ENCODE measurements around the gene FGF6. TPM values are rescaled to one million over a fixed set of nuclear protein-coding genes. Genes with fewer than 3 reads are reported as not detected.

FGF6 gene
- not detected in 3 replicates for polyA plus RNA-seq
- polyA plus RNA-seq (2011; ENCODE audit: low read depth): not detected
- polyA plus RNA-seq (2011; cell fraction: cytosol; rRNA removed): not detected in 2 replicates
- not detected in 2 replicates for polyA plus RNA-seq (2011; cell fraction: nucleus; rRNA removed)
- polyA plus RNA-seq (2012; ENCODE audit: low replicate concordance): not detected in 2 replicates
- not detected in 3 replicates for polyA minus RNA-seq
- polyA minus RNA-seq (2011; cell fraction: cytosol; rRNA and poly(A)+ RNA removed): not detected
- polyA minus RNA-seq (2011; cell fraction: nucleus; rRNA and poly(A)+ RNA removed): not detected in 2 replicates

GRCh38 chr12:4445156-4446101 lies at the start of gene FGF6:
FGF6 (minus strand) TSS chr12:4445815; CDS start chr12:4445570, 245 bp downstream.
- peaks cover 14% of the 10 kb centered on the region for H3K27me3 ChIP-seq (ENCODE audit: control insufficient read depth, extremely low read depth, insufficient read depth, low read length)
- no peak within 1 kb of the TSS for H2AFZ ChIP-seq (ENCODE audit: control insufficient read depth, low read length)
- no peaks in the 10 kb centered on the region for H3K36me3 ChIP-seq (ENCODE audit: control insufficient read depth in 2 of 2, extremely low read depth in 1 of 2, insufficient read depth in 2 of 2, low read length in 2 of 2)
- TF ChIP-seq EZH2 (IDR thresholded peaks at IDR 0.05; ENCODE audit: low read length) (no peak), CTCF (optimal IDR thresholded peaks at IDR 0.05 in 1 of 3, IDR thresholded peaks at IDR 0.05 in 1 of 3, conservative IDR thresholded peaks at IDR 0.05 in 1 of 3; ENCODE audit: extremely low read depth in 1 of 3, insufficient read depth in 2 of 3, low read length in 3 of 3) (no peak)
- H3K4me2 ChIP-seq (ENCODE audit: control insufficient read depth, extremely low read depth, insufficient read depth, low read depth, low read length): no peak within 1 kb of the TSS
- H3K4me3 ChIP-seq (ENCODE audit: control insufficient read depth in 2 of 3, extremely low read depth in 1 of 3, insufficient read depth in 2 of 3, low read depth in 1 of 3, low read length in 3 of 3): no peak within 1 kb of the TSS
- no peaks in the 10 kb centered on the region for H3K4me1 ChIP-seq (ENCODE audit: control insufficient read depth, extremely low read depth, insufficient read depth, low read length)
- no peaks in the 10 kb centered on the region for H3K79me2 ChIP-seq (ENCODE audit: control insufficient read depth, insufficient read depth, low read length)
- H3K9ac ChIP-seq (ENCODE audit: control insufficient read depth, extremely low read depth, insufficient read depth, low read length): no peak within 1 kb of the TSS
- H3K27ac ChIP-seq (ENCODE audit: control insufficient read depth, insufficient read depth, low read length): no peak within 1 kb of the TSS
- H3K9me3 ChIP-seq (ENCODE audit: control insufficient read depth, low read depth, low read length): no peaks in the 10 kb centered on the region
- no peak for DNase-seq (ENCODE audit: low read depth, low spot score)
- H4K20me1 ChIP-seq (ENCODE audit: control insufficient read depth, extremely low read depth, insufficient read depth, low read length): no peaks in the 10 kb centered on the region
- dilution Hi-C loops (cut with MboI; ENCODE audit: extremely low pct_ligation_motif_present, low sequenced_read_pairs): no loop called here
- no peak for FAIRE-seq
- no peaks in the 10 kb centered on the region for H3K9me1 ChIP-seq (ENCODE audit: control insufficient read depth, extremely low read depth, insufficient read depth, low read length)

GRCh38 chr12:4490973-4491372 lies 45.4 kb upstream of the FGF6 start:
- Histone ChIP-seq H3K4me1 (ENCODE audit: control insufficient read depth, extremely low read depth, insufficient read depth, low read length) (no peaks in the 10 kb centered on the region), H3K9me1 (ENCODE audit: control insufficient read depth, extremely low read depth, insufficient read depth, low read length) (no peaks in the 10 kb centered on the region), H3K9me3 (ENCODE audit: control insufficient read depth, low read depth, low read length) (no peaks in the 10 kb centered on the region), H3K27ac (ENCODE audit: control insufficient read depth, insufficient read depth, low read length) (no peak overlapping the region), H3K36me3 (ENCODE audit: control insufficient read depth in 2 of 2, extremely low read depth in 1 of 2, insufficient read depth in 2 of 2, low read length in 2 of 2) (peaks cover 0 to 12% of the 10 kb centered on the region in 2 experiments), H3K4me2 (ENCODE audit: control insufficient read depth, extremely low read depth, insufficient read depth, low read depth, low read length) (no peak overlapping the region), H3K4me3 (ENCODE audit: control insufficient read depth in 2 of 3, extremely low read depth in 1 of 3, insufficient read depth in 2 of 3, low read depth in 1 of 3, low read length in 3 of 3) (no peak overlapping the region), H3K79me2 (ENCODE audit: control insufficient read depth, insufficient read depth, low read length) (no peaks in the 10 kb centered on the region), H3K9ac (ENCODE audit: control insufficient read depth, extremely low read depth, insufficient read depth, low read length) (no peak overlapping the region), H4K20me1 (ENCODE audit: control insufficient read depth, extremely low read depth, insufficient read depth, low read length) (no peaks in the 10 kb centered on the region), H3K27me3 (ENCODE audit: control insufficient read depth, extremely low read depth, insufficient read depth, low read length) (no peaks in the 10 kb centered on the region), H2AFZ (ENCODE audit: control insufficient read depth, low read length) (no peak overlapping the region)
- TF ChIP-seq CTCF (optimal IDR thresholded peaks at IDR 0.05 in 1 of 3, IDR thresholded peaks at IDR 0.05 in 1 of 3, conservative IDR thresholded peaks at IDR 0.05 in 1 of 3; ENCODE audit: extremely low read depth in 1 of 3, insufficient read depth in 2 of 3, low read length in 3 of 3): no peak
- TF ChIP-seq EZH2 (IDR thresholded peaks at IDR 0.05; ENCODE audit: low read length): no peak
- dilution Hi-C loops (cut with MboI; ENCODE audit: extremely low pct_ligation_motif_present, low sequenced_read_pairs): no loop called here
- FAIRE-seq (no peak), DNase-seq (ENCODE audit: low read depth, low spot score) (no peak)
